Kidney (tissue), 14 donors: Measurements from ENCODE around the gene TSPAN15. TPM values are rescaled to one million over a fixed set of nuclear protein-coding genes. Genes with fewer than 3 reads are reported as not detected.

Experiments
- DNase-seq, 5 donors: peaks; one replicate each; pipeline ENCODE4 v3.0.0-alpha.2; 2013 to 2020
- FAIRE-seq: peaks from 2 replicates; lab custom pipeline; 2012; peaks lifted over from hg19 to GRCh38; lab: Jason Lieb, UNC
- H3K27ac ChIP-seq, 2 donors: one replicate each; pipeline ENCODE4 v1.7.0; 2013; ENCODE audit warnings: low read depth in 2 of 2, low read length in 2 of 2, inconsistent platforms in 1 of 2
- H3K27me3 ChIP-seq: one replicate; pipeline ENCODE4 v1.7.1; 2013; ENCODE audit warnings: low read length, inconsistent platforms; ENCODE audit not compliant: control insufficient read depth, insufficient read depth
- H3K36me3 ChIP-seq, 3 donors: one replicate each; pipeline versions ENCODE4 v1.7.0 to v1.7.1; 2013; ENCODE audit warnings: low read length in 3 of 3, control low read depth in 1 of 3, inconsistent platforms in 1 of 3; ENCODE audit not compliant: insufficient read depth in 3 of 3, control insufficient read depth in 2 of 3
- H3K4me1 ChIP-seq, 3 donors: one replicate each; pipeline versions ENCODE4 v1.7.0 to v1.7.1; 2013; ENCODE audit warnings: low read length in 3 of 3, inconsistent platforms in 1 of 3, low read depth in 1 of 3; ENCODE audit not compliant: control insufficient read depth in 2 of 3, insufficient read depth in 2 of 3
- H3K4me3 ChIP-seq, 3 donors: one replicate each; pipeline versions ENCODE4 v1.7.0 to v1.8.1; 2013; ENCODE audit warnings: low read length in 3 of 3, control low read depth in 1 of 3, inconsistent platforms in 1 of 3
- H3K9ac ChIP-seq, 3 donors: one replicate each; pipeline versions ENCODE4 v1.7.0 to v1.7.1; 2013; ENCODE audit warnings: low read length in 3 of 3, control low read depth in 1 of 3, inconsistent platforms in 1 of 3
- H3K9me3 ChIP-seq, 3 donors: one replicate each; pipeline versions ENCODE4 v1.7.0 to v1.7.1; 2013; ENCODE audit warnings: low read length in 3 of 3, control low read depth in 1 of 3, inconsistent platforms in 1 of 3; ENCODE audit not compliant: control insufficient read depth in 2 of 3, insufficient read depth in 1 of 3
- CTCF ChIP-seq: IDR thresholded peaks from 3 replicates; pipeline ENCODE4 v1.5.1; 2012; ENCODE audit warnings: mild to moderate bottlenecking, moderate library complexity, borderline replicate concordance; ENCODE audit not compliant: insufficient read depth; ENCODE audit errors: extremely low read depth
- intact Hi-C: fragments of 100-400 bp; cut with DNase I; formaldehyde crosslinking; loops from one replicate; pipeline ENCODE4 v1.11.1; 2022
- polyA plus RNA-seq: library from polyadenylated mRNA; stranded (reverse); fragments of 350-450 nt; fragmentation: Illumina TruSeq; extraction: RNeasy Lipid Tissue Mini Kit (QIAGEN cat#74804); gene quantifications from one replicate; pipeline ENCODE4 v1.2.3, GENCODE V29; 2014; ENCODE audit warnings: low read depth, low replicate concordance; ENCODE audit not compliant: insufficient read depth
- total RNA-seq: library from RNA; stranded (reverse); fragmentation: NEBNext Ultra II Directional; extraction: Animal tissue kit (Norgen Biotek cat#: 25700); gene quantifications from one replicate; pipeline ENCODE4 v1.2.1, GENCODE V29; 2021
- donor health status: control.
- donor health status: control.
- donor health status: control.
- donor health status: control.
- donor health status: control.
- donor health status: DM: yes; HTN: yes; CAD: no.
- donor health status: Normal renal cell carcinoma (clear cell type).

TSPAN15 gene
- total and polyA plus RNA-seq, 2 donors from 2014 or later = 28.2 to 65.4 TPM

- no peak for FAIRE-seq
- H3K4me1 ChIP-seq = no peaks in the 10 kb centered on the region
- no peak overlapping the region for H3K9ac ChIP-seq
- H3K27ac ChIP-seq = no peak overlapping the region
- no peak overlapping the region for H3K4me3 ChIP-seq
- H3K27me3 ChIP-seq = no peaks in the 10 kb centered on the region
- no peaks in the 10 kb centered on the region for H3K9me3 ChIP-seq
- TF ChIP-seq CTCF = no peak
- intact Hi-C loops = no loop called here
- H3K36me3 ChIP-seq = no peaks in the 10 kb centered on the region
- DNase-seq = peak in 1 of 5 donors; percentile 34
These were observed 33.1 kb upstream of the TSPAN15 start for GRCh38 chr10:69418052-69418752.

- Histone ChIP-seq H3K27me3 (no peaks in the 10 kb centered on the region), H3K4me3 (no peak overlapping the region), H3K27ac (no peak overlapping the region), H3K36me3 (no peaks in the 10 kb centered on the region), H3K4me1 (no peaks in the 10 kb centered on the region), H3K9me3 (no peaks in the 10 kb centered on the region), H3K9ac (no peak overlapping the region)
- no peak for DNase-seq
- no peak for TF ChIP-seq CTCF
- intact Hi-C loops = no loop called here
- FAIRE-seq = no peak
These were observed 32.0 kb upstream of the TSPAN15 start for GRCh38 chr10:69419096-69419743.

GRCh38 chr10:69419744-69420126 is 31.5 kb upstream of the TSPAN15 start:
- no peak overlapping the region for H3K4me3 ChIP-seq
- no peak overlapping the region for H3K9ac ChIP-seq
- H3K9me3 ChIP-seq = no peaks in the 10 kb centered on the region
- no peaks in the 10 kb centered on the region for H3K4me1 ChIP-seq
- no peaks in the 10 kb centered on the region for H3K27me3 ChIP-seq
- DNase-seq (no peak), FAIRE-seq (no peak)
- no peaks in the 10 kb centered on the region for H3K36me3 ChIP-seq
- intact Hi-C loops = no loop called here
- TF ChIP-seq CTCF = no peak
- H3K27ac ChIP-seq = no peak overlapping the region
